ENCODE data around the gene ESRRA. TPM values are rescaled to one million over a fixed set of nuclear protein-coding genes. Genes with fewer than 3 reads are reported as not detected.

ESRRA gene
- total RNA-seq, 6 donors from 2014 or later, result 42.7 to 109 (median 80.6) TPM

DNA sequence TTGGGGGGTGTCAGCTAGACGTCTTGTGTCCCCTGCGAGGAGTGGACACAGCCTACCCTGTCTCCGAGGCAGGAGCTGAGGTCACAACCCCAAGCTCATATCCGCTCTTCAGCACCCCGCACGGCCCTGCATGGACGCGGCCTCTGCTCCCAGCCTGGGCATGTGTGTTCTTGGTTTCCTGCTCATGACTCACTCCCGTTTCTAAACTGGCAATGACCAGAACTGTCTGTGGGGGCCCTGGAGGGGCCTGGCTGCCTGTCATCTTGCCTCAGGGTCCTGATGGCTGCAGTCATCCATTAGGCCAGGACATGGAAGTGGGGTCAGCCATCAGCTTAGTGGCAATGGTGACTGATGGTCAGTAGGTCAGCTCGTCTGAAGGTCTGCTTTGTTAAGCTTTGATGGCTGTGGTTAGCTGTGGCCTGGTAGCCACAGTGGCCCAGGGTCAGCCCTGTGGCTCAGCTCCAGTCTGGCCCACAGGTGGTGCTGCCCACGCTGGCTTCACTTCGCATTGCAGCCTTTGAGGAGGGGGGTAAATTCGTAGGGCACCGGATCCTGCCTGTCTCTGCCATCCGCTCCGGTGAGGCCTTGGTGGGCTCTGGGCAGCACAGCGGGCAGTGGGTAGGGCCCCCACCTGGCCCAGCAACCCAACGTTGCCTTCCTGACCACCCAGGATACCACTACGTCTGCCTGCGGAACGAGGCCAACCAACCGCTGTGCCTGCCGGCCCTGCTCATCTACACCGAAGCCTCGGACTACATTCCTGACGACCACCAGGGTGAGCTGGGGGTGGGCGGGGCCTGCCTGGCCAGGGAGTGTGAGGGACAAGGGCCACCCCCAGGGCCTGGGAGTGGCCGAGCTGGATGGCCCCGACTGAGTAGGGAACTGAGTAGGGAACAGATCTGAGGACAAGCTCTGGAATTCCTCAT is 42.0 kb upstream of the ESRRA start:
- Histone ChIP-seq H3K4me3 (no peak overlapping the region), H3K27me3 (no peaks in the 10 kb centered on the region), H3K27ac (no peak overlapping the region), H3K36me3 (peaks cover 14 to 86% (median 76%) of the 10 kb centered on the region in 4 donors), H3K4me1 (peaks cover 10 to 14% (median 13%) of the 10 kb centered on the region in 4 donors), H3K9me3 (no peaks in the 10 kb centered on the region)
- no peak for ATAC-seq (ENCODE audit: low FRiP score in 2 of 2)
- TF ChIP-seq POLR2A (IDR thresholded peaks at IDR 0.05) (no peak), POLR2AphosphoS5 (IDR thresholded peaks at IDR 0.05) (no peak), EP300 (IDR thresholded peaks at IDR 0.05) (no peak)
- TF ChIP-seq, protein P1, sequence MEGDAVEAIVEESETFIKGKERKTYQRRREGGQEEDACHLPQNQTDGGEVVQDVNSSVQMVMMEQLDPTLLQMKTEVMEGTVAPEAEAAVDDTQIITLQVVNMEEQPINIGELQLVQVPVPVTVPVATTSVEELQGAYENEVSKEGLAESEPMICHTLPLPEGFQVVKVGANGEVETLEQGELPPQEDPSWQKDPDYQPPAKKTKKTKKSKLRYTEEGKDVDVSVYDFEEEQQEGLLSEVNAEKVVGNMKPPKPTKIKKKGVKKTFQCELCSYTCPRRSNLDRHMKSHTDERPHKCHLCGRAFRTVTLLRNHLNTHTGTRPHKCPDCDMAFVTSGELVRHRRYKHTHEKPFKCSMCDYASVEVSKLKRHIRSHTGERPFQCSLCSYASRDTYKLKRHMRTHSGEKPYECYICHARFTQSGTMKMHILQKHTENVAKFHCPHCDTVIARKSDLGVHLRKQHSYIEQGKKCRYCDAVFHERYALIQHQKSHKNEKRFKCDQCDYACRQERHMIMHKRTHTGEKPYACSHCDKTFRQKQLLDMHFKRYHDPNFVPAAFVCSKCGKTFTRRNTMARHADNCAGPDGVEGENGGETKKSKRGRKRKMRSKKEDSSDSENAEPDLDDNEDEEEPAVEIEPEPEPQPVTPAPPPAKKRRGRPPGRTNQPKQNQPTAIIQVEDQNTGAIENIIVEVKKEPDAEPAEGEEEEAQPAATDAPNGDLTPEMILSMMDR (IDR thresholded peaks at IDR 0.05), result no peak
- DNase-seq, result no peak
- 81 to 89% methylated on average over 12 to 22 of the region's 29 CpGs for WGBS, 2 donors

DNA sequence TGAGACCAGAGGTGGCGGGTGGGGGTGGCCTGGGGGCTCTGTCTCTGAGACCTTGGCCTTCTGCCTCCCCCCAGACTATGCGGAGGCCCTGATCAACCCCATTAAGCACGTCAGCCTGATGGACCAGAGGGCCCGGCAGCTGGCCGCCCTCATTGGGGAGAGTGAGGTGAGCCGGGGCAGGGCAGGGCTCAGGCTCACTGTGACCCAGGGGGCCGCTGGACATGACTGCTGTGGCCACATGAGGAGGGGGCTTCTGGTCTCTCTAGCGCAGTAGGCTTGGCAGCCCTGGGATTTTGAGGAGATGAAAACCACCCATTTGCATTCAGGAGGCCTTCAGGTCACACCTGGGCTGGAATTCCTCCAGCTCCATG is 41.4 kb upstream of the ESRRA start:
- no peak for ATAC-seq (ENCODE audit: low FRiP score in 2 of 2)
- no peak for TF ChIP-seq POLR2A (IDR thresholded peaks at IDR 0.05)
- TF ChIP-seq, protein P1 (IDR thresholded peaks at IDR 0.05), result no peak
- TF ChIP-seq EP300 (IDR thresholded peaks at IDR 0.05), result no peak
- TF ChIP-seq POLR2AphosphoS5 (IDR thresholded peaks at IDR 0.05), result no peak
- H3K27me3 ChIP-seq, result no peaks in the 10 kb centered on the region
- no peak overlapping the region for H3K4me3 ChIP-seq
- peaks cover 17 to 20% (median 20%) of the 10 kb centered on the region in 4 donors for H3K4me1 ChIP-seq
- H3K9me3 ChIP-seq, result no peaks in the 10 kb centered on the region
- WGBS, 2 donors, result 80 to 99% methylated on average over 3 to 8 of the region's 8 CpGs
- no peak overlapping the region for H3K27ac ChIP-seq
- DNase-seq, result peak in 1 of 2 donors; percentile 7
- H3K36me3 ChIP-seq, result peaks cover 10 to 79% (median 70%) of the 10 kb centered on the region in 4 donors

DNA sequence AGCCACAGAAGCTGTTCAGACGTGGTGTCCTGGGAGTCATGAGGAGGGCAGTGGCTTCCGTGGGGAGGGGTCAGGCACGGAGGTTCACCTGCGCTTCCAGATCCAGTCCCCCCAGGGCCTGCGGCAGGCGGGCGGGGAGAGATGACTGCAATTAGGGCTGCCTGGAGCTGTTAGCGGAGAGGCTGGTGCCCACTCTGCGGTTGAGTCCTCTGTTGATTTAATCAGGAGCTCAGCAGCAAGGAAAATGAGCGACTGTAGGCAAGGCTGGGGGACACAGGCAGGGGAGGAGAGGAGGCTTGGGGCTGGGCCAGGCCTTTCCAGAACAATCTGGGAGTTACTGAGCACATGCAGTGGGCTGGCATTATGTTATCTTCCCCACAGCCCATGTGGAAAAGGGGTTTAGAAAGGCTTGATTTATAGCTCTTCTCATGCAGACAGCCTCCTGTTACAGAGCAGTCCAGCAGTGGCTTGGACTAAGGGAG is 40.9 kb upstream of the ESRRA start:
- H3K9me3 ChIP-seq, result no peaks in the 10 kb centered on the region
- no peak for TF ChIP-seq POLR2A (IDR thresholded peaks at IDR 0.05)
- TF ChIP-seq, protein P1 (IDR thresholded peaks at IDR 0.05), result no peak
- no peak for TF ChIP-seq POLR2AphosphoS5 (IDR thresholded peaks at IDR 0.05)
- 88 to 100% methylated on average over 9 to 10 of the region's 10 CpGs for WGBS, 2 donors
- H3K27ac ChIP-seq, result no peak overlapping the region
- peaks cover 7 to 74% (median 65%) of the 10 kb centered on the region in 4 donors for H3K36me3 ChIP-seq
- no peak for ATAC-seq (ENCODE audit: low FRiP score in 2 of 2)
- H3K4me1 ChIP-seq, result peaks cover 18 to 22% (median 22%) of the 10 kb centered on the region in 4 donors
- no peak overlapping the region for H3K4me3 ChIP-seq
- H3K27me3 ChIP-seq, result no peaks in the 10 kb centered on the region
- peak in 1 of 2 donors; percentile 57 for DNase-seq

DNA sequence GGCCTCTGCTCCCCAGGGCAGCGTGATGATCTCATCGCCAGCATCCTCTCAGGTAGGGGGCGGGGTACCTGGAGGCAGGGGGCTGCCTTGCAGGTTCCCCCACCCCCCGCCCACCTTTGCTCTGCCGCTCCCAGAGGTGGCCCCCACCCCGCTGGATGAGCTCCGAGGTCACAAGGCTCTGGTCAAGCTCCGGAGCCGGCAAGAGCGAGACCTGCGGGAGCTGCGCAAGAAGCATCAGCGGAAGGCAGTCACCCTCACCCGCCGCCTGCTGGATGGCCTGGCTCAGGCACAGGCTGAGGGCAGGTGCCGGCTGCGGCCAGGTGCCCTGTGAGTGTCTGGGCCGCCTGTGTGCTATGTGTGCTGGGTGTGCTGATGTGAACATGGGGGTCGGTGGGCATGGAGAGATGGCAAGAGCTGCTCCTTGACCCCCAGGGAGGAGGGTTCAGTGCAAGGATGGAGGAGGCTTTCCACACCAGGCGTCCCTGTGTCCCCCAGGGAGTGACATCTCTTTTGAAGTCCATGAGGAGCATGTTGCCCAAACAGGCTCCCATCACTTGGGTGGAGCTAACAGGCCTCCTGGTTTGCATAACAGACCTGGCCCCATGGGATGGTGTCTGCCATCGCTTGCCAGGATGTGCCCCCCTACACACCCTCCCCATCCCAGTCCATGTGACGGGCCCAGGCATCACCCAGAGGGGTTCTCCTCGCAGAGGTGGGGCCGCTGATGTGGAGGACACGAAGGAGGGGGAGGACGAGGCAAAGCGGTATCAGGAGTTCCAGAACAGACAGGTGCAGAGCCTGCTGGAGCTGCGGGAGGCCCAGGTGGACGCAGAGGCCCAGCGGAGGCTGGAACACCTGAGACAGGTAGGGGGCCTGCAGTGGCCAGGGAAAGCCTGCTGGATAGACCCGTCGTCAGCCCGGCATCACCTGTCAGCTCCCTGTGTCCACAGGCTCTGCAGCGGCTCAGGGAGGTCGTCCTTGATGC is 39.9 kb upstream of the ESRRA start:
- TF ChIP-seq POLR2AphosphoS5 (IDR thresholded peaks at IDR 0.05) (no peak), EP300 (IDR thresholded peaks at IDR 0.05) (no peak), POLR2A (IDR thresholded peaks at IDR 0.05) (no peak)
- TF ChIP-seq, protein P1 (IDR thresholded peaks at IDR 0.05), result no peak
- 94 to 97% methylated on average over 18 to 26 of the region's 35 CpGs for WGBS, 2 donors
- Histone ChIP-seq H3K36me3 (peaks cover 4 to 64% (median 56%) of the 10 kb centered on the region in 4 donors), H3K4me3 (no peak overlapping the region), H3K4me1 (peaks cover 18 to 23% (median 22%) of the 10 kb centered on the region in 4 donors), H3K27ac (peak overlapping the region in 1 of 4 donors; percentile 7), H3K27me3 (no peaks in the 10 kb centered on the region), H3K9me3 (no peaks in the 10 kb centered on the region)
- peak in 1 of 2 donors; percentile 75 for DNase-seq
- no peak for ATAC-seq (ENCODE audit: low FRiP score in 2 of 2)
